ENCODE measurements around the gene CSNK1G1.

DNA sequence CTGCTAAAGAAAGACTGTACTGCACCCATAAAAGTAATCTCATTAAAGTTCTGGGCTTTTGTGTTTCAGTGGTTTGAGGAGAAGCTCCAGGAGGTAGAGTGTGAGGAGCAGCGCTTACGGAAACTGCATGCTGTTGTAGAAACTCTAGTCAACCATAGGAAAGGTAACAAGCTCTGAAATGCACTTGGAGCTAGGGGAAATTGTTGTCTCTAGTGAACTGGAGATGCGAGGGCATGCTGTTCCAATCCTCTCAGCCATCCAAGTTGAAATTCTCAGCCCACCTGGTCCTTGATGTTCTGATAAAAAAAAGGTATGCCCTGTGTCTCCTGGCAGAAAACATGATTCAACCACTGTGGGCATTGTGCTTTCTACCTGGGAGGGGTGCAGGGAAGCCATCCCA is 225.8 kb downstream of the CSNK1G1 start:
- TF ChIP-seq CBX2 (IDR thresholded peaks at IDR 0.05; ENCODE audit: borderline replicate concordance, low read depth) (no peak), JUNB (IDR thresholded peaks at IDR 0.05) (no peak), ESRRA (IDR thresholded peaks at IDR 0.05; ENCODE audit: borderline replicate concordance, low read length) (no peak), POLR2A (IDR thresholded peaks at IDR 0.05; ENCODE audit: low read length) (no peak), CHD2 (IDR thresholded peaks at IDR 0.05; ENCODE audit: low read length, partially characterized antibody) (no peak), CEBPB (IDR thresholded peaks at IDR 0.05) (no peak), RNF2 (IDR thresholded peaks at IDR 0.05; ENCODE audit: borderline replicate concordance, low read depth) (no peak), EP300 (IDR thresholded peaks at IDR 0.05) (no peak), MYC (IDR thresholded peaks at IDR 0.05; ENCODE audit: borderline replicate concordance, low read length) (no peak), NR3C1 (IDR thresholded peaks at IDR 0.05) (no peak), JUN (IDR thresholded peaks at IDR 0.05) (no peak), POLR2AphosphoS2 (conservative IDR thresholded peaks at IDR 0.05; ENCODE audit: low read length) (no peak)
- TF ChIP-seq, protein P1, sequence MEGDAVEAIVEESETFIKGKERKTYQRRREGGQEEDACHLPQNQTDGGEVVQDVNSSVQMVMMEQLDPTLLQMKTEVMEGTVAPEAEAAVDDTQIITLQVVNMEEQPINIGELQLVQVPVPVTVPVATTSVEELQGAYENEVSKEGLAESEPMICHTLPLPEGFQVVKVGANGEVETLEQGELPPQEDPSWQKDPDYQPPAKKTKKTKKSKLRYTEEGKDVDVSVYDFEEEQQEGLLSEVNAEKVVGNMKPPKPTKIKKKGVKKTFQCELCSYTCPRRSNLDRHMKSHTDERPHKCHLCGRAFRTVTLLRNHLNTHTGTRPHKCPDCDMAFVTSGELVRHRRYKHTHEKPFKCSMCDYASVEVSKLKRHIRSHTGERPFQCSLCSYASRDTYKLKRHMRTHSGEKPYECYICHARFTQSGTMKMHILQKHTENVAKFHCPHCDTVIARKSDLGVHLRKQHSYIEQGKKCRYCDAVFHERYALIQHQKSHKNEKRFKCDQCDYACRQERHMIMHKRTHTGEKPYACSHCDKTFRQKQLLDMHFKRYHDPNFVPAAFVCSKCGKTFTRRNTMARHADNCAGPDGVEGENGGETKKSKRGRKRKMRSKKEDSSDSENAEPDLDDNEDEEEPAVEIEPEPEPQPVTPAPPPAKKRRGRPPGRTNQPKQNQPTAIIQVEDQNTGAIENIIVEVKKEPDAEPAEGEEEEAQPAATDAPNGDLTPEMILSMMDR (IDR thresholded peaks at IDR 0.05) = no peak
- TF ChIP-seq, protein P2, sequence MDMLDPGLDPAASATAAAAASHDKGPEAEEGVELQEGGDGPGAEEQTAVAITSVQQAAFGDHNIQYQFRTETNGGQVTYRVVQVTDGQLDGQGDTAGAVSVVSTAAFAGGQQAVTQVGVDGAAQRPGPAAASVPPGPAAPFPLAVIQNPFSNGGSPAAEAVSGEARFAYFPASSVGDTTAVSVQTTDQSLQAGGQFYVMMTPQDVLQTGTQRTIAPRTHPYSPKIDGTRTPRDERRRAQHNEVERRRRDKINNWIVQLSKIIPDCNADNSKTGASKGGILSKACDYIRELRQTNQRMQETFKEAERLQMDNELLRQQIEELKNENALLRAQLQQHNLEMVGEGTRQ (IDR thresholded peaks at IDR 0.05) = no peak

Data from A549 (cell line).